BE2C (cell line): ENCODE results near the gene CCDC33.

ENCODE experiments used
- DNase-seq: peaks from one replicate; pipeline ENCODE4 v3.0.0-alpha.2; 2020
- H3K27me3 ChIP-seq: fragments of 250-450 bp; sonication (Bioruptor Pico); 2 replicates; pipeline ENCODE4 v1.5.1; 2020; ENCODE audit warnings: mild to moderate bottlenecking
- H3K36me3 ChIP-seq: fragments of 250-450 bp; sonication (Bioruptor Pico); 2 replicates; pipeline ENCODE4 v1.5.1; 2020; ENCODE audit warnings: mild to moderate bottlenecking
- H3K4me1 ChIP-seq: fragments of 250-450 bp; sonication (Bioruptor Pico); 2 replicates; pipeline ENCODE4 v1.5.1; 2020
- H3K4me3 ChIP-seq: 2 replicates; pipeline ENCODE4 v1.5.1; 2011; ENCODE audit warnings: low read depth, low read length
- H3K9me3 ChIP-seq: fragments of 250-450 bp; sonication (Bioruptor Pico); 2 replicates; pipeline ENCODE4 v1.5.1; 2020
- CTCF ChIP-seq: IDR thresholded peaks from 2 replicates; pipeline ENCODE4 v1.5.1; 2012; ENCODE audit warnings: mild to moderate bottlenecking, low read depth, low read length

The CCDC33 gene

DNA sequence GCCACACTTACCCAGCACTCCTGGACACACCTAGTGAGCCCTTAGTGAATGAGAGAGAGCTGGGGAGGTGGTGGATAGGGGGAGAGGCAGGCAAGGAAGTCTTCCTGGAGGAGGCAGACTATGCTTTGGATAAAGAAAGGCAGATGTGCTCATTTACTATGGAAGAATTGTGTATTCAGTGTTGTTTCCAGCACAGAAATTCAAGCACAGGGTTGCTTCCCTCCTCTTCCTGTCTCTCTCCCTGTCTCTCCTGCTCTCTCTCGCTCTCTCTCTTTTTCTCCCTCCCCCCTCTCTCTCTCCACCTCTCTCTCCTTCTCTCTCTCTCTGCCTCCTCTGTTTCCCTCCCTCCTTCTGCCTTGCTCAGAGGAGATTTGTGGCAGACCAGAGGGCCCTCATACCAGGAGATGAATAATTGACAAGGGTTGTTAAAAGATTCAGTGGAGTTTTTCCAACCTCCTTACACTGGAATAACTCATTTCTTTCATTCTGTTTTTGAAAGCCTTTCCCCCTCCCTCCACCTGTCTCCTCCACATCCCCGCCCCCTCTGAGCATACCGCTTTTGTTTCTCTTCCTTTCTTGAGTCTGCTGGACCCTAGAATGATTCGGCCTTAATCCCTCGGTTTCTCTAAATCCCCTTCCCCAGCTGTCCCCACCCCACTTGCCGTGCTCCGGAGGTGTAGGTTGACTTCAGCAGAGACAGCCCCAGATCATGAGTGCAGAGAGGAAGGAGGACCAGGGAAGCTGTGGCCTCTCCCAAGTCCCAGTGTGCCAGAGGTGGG, 65.6 kb downstream of the CCDC33 start:
- DNase-seq: no peak
- H3K27me3 ChIP-seq: no peaks in the 10 kb centered on the region
- peaks cover 10% of the 10 kb centered on the region for H3K36me3 ChIP-seq
- no peak for TF ChIP-seq CTCF
- H3K4me1 ChIP-seq: peaks cover 70% of the 10 kb centered on the region
- no peak overlapping the region for H3K4me3 ChIP-seq
- no peaks in the 10 kb centered on the region for H3K9me3 ChIP-seq

DNA sequence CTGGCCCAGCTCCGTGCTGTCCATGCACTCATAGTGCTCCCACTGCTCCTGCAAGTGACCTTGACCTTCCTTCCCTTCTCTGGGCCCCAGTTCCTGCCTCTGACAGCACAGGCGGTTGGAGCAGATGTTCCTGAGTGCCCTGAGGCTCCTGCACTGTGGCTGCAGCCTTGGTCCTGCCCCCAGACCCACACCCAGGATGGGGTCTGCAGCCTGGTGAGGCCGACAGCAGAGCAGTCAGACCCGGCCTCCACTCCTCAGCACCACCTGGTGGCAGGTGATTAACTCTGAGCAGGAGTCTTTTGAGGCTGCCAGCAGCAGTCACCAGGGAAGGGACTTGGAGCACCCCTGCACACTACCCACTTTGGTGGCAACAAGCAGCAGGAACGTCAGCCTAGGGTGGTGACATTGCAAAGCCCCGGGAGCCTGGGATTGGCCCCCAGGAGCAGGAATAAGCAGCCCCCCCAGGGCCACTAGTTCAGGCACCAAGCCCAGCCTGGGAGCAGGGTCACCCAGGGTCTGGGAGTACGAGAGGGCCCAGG, 66.8 kb downstream of the CCDC33 start:
- no peaks in the 10 kb centered on the region for H3K27me3 ChIP-seq
- H3K9me3 ChIP-seq: no peaks in the 10 kb centered on the region
- peak; percentile 85 for TF ChIP-seq CTCF
- no peak overlapping the region for H3K4me3 ChIP-seq
- peak; percentile 95 for DNase-seq
- H3K36me3 ChIP-seq: peaks cover 7% of the 10 kb centered on the region
- H3K4me1 ChIP-seq: peaks cover 68% of the 10 kb centered on the region

DNA sequence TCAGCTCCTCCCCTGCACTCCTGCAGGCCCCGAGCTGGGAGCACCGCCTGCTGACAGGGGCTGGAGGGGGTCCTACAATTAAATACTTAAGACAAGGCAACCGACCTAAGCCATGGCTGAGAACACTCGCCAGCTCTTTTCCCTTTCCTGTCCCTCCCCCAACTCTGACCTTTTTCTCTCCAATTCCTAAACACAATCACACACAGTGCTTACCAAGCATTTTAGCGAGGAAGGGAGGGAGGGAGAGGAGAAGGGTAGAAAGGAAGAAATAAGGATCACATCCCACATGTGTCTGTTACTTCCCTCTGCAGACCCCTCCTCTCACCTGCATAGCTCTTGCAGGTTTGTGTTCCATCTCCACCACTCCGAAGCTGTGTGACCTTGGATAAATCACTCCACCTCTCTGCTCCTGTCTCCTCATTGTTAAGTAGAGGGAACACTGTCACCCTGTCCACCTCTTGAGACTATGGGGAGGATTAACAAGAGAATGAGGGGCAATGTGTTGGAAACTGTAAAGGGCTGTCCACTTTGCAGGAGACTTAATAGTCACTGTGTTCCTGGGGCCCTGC, 67.7 kb downstream of the CCDC33 start:
- Histone ChIP-seq H3K27me3 (no peaks in the 10 kb centered on the region), H3K9me3 (no peaks in the 10 kb centered on the region), H3K4me1 (peaks cover 73% of the 10 kb centered on the region), H3K4me3 (no peak overlapping the region), H3K36me3 (peaks cover 7% of the 10 kb centered on the region; the same call in 1 of the 2 replicates)
- DNase-seq: no peak
- TF ChIP-seq CTCF: no peak

- peaks cover 77% of the 10 kb centered on the region for H3K4me1 ChIP-seq
- no peaks in the 10 kb centered on the region for H3K27me3 ChIP-seq
- H3K9me3 ChIP-seq: no peaks in the 10 kb centered on the region
- 0 out of 2 replicates have a peak, but pooled peaks have one; percentile 3 for TF ChIP-seq CTCF
- peaks cover 7% of the 10 kb centered on the region; the same call in 1 of the 2 replicates for H3K36me3 ChIP-seq
- H3K4me3 ChIP-seq: no peak overlapping the region
- peak; percentile 74 for DNase-seq
These were observed 68.3 kb downstream of the CCDC33 start for GRCh38 chr15:74304431-74304830.

GRCh38 chr15:74305687-74306086, 69.6 kb downstream of the CCDC33 start:
- no peak for TF ChIP-seq CTCF
- DNase-seq: no peak
- Histone ChIP-seq H3K4me3 (no peak overlapping the region), H3K27me3 (no peaks in the 10 kb centered on the region), H3K36me3 (no peaks in the 10 kb centered on the region), H3K9me3 (no peaks in the 10 kb centered on the region), H3K4me1 (peaks cover 77% of the 10 kb centered on the region)

GRCh38 chr15:74306781-74307217, 70.7 kb downstream of the CCDC33 start:
- no peaks in the 10 kb centered on the region for H3K27me3 ChIP-seq
- H3K4me3 ChIP-seq: no peak overlapping the region
- DNase-seq: no peak
- H3K9me3 ChIP-seq: no peaks in the 10 kb centered on the region
- TF ChIP-seq CTCF: no peak
- H3K36me3 ChIP-seq: no peaks in the 10 kb centered on the region
- H3K4me1 ChIP-seq: peaks cover 72% of the 10 kb centered on the region
